IMR-90 (cell line): ENCODE results near the gene CMTR1. TPM values are rescaled to one million over a fixed set of nuclear protein-coding genes. Genes with fewer than 3 reads are reported as not detected.

Experiments used
- ATAC-seq: fragments of 200-7000 bp; cut with Tn5 transposase; 2 replicates; pipeline ENCODE4 v1.9.1; 2020; ENCODE audit warnings: low read depth, mild to moderate bottlenecking, moderate library complexity
- BruUV-seq: library from RNA; stranded (reverse); fragments of 400-500 nt; replicated peaks from 2 replicates; lab custom pipeline; 2021; lab: Mats Ljungman, UMichigan
- CTCF ChIA-PET: fragments of 300-600 bp; formaldehyde crosslinking; extraction: SDS; loops from one replicate; lab custom pipeline; 2021; ENCODE audit warnings: antibody characterized with exemption; lab: Yijun Ruan, JAX
- POLR2A ChIA-PET: fragments of 300-600 bp; sonication (Branson Sonifier 250); formaldehyde crosslinking; loops from one replicate; lab custom pipeline; 2022; ENCODE audit warnings: antibody characterized with exemption; ENCODE audit not compliant: unreplicated experiment; lab: Charles Lee
- DNase-seq: peaks from one replicate; pipeline ENCODE4 v3.0.0; 2013
- H2AFZ ChIP-seq: replicated peaks from 2 replicates; pipeline ENCODE3; 2013; ENCODE audit warnings: low read length, mild to moderate bottlenecking; ENCODE audit not compliant: poor library complexity
- H2AK5ac ChIP-seq: 2 replicates; pipeline ENCODE4 v1.6.1; 2013; ENCODE audit warnings: low read depth, low read length, inconsistent platforms
- H2AK9ac ChIP-seq: replicated peaks from 2 replicates; pipeline ENCODE3; 2013; ENCODE audit warnings: mild to moderate bottlenecking, low read depth, low read length, moderate library complexity; ENCODE audit not compliant: poor library complexity
- H2BK120ac ChIP-seq: 2 replicates; pipeline ENCODE4 v1.6.1; 2013; ENCODE audit warnings: low read depth, low read length, inconsistent platforms
- H2BK15ac ChIP-seq: 3 replicates; pipeline ENCODE4 v1.6.1; 2013; ENCODE audit warnings: low read depth, low read length, inconsistent platforms
- H2BK20ac ChIP-seq: 2 replicates; pipeline ENCODE4 v1.6.1; 2013; ENCODE audit warnings: low read depth, mild to moderate bottlenecking, inconsistent platforms, low read length, moderate library complexity
- H2BK5ac ChIP-seq: 2 replicates; pipeline ENCODE4 v1.6.1; 2013; ENCODE audit warnings: mild to moderate bottlenecking, low read depth, low read length, inconsistent platforms; ENCODE audit not compliant: poor library complexity, severe bottlenecking
- H3K14ac ChIP-seq: replicated peaks from 2 replicates; pipeline ENCODE4 v1.6.1; 2013; ENCODE audit warnings: low read depth, low read length, inconsistent platforms
- H3K18ac ChIP-seq: 2 replicates; pipeline ENCODE4 v1.6.1; 2013; ENCODE audit warnings: low read depth, low read length, control low read depth
- H3K23ac ChIP-seq: 2 replicates; pipeline ENCODE4 v1.6.1; 2013; ENCODE audit warnings: low read depth, low read length, inconsistent platforms
- H3K27ac ChIP-seq: 2 replicates; pipeline ENCODE4 v1.5.1; 2013; ENCODE audit warnings: mild to moderate bottlenecking, control low read depth, low read length; ENCODE audit not compliant: insufficient read depth
- H3K27me3 ChIP-seq: 2 replicates; pipeline ENCODE4 v1.6.1; 2013; ENCODE audit warnings: low read length; ENCODE audit not compliant: control insufficient read depth, insufficient read depth
- H3K36me3 ChIP-seq: 2 replicates; pipeline ENCODE4 v1.6.1; 2013; ENCODE audit warnings: low read length, mixed read lengths; ENCODE audit not compliant: control insufficient read depth, insufficient read depth
- H3K4ac ChIP-seq: 2 replicates; pipeline ENCODE4 v1.6.1; 2013; ENCODE audit warnings: low read depth, low read length, inconsistent platforms
- H3K4me1 ChIP-seq: 2 replicates; pipeline ENCODE4 v1.6.1; 2013; ENCODE audit warnings: low read length, mixed read lengths; ENCODE audit not compliant: control insufficient read depth, insufficient read depth
- H3K4me2 ChIP-seq: 2 replicates; pipeline ENCODE4 v1.6.1; 2013; ENCODE audit warnings: low read depth, mild to moderate bottlenecking, control low read depth, low read length, moderate library complexity
- H3K4me3 ChIP-seq: 2 replicates; pipeline ENCODE4 v1.5.1; 2013; ENCODE audit warnings: low read depth, mild to moderate bottlenecking, control low read depth, low read length, moderate library complexity; ENCODE audit not compliant: insufficient read depth
- H3K56ac ChIP-seq: 2 replicates; pipeline ENCODE4 v1.6.1; 2013; ENCODE audit warnings: low read length, inconsistent platforms; ENCODE audit not compliant: insufficient read depth; ENCODE audit errors: extremely low read depth
- H3K79me1 ChIP-seq, 2 experiments: 2 replicates each; pipeline ENCODE4 v1.6.1; 2013; ENCODE audit warnings: low read length in 2 of 2, inconsistent platforms in 1 of 2, low read depth in 1 of 2
- H3K9ac ChIP-seq: 2 replicates; pipeline ENCODE4 v1.6.1; 2013; ENCODE audit warnings: low read depth, low read length, control low read depth
- H3K9me1 ChIP-seq: 2 replicates; pipeline ENCODE4 v1.6.1; 2013; ENCODE audit warnings: low read length, inconsistent platforms; ENCODE audit not compliant: insufficient read depth
- H3K9me3 ChIP-seq: 2 replicates; pipeline ENCODE4 v1.6.1; 2013; ENCODE audit warnings: low read length; ENCODE audit not compliant: control insufficient read depth, insufficient read depth
- H4K20me1 ChIP-seq: 2 replicates; pipeline ENCODE4 v1.6.1; 2013; ENCODE audit warnings: low read length, inconsistent platforms; ENCODE audit not compliant: insufficient read depth
- H4K5ac ChIP-seq: 2 replicates; pipeline ENCODE4 v1.6.1; 2013; ENCODE audit warnings: mild to moderate bottlenecking, low read depth, low read length, control low read depth
- H4K8ac ChIP-seq, 2 experiments: 2 replicates each; pipeline ENCODE4 v1.6.1; 2013; ENCODE audit warnings: low read depth in 2 of 2, low read length in 2 of 2, control low read depth in 1 of 2, inconsistent platforms in 1 of 2
- H4K91ac ChIP-seq: 2 replicates; pipeline ENCODE4 v1.6.1; 2013; ENCODE audit warnings: low read depth, low read length, inconsistent platforms; ENCODE audit not compliant: insufficient read depth
- BHLHE40 ChIP-seq: fragments of 150-350 bp; IDR thresholded peaks from 2 replicates; pipeline ENCODE4 v1.6.1; 2016; ENCODE audit warnings: mild to moderate bottlenecking, low read depth, low read length
- CEBPB ChIP-seq: IDR thresholded peaks from 2 replicates; pipeline ENCODE4 v1.6.1; 2012; ENCODE audit warnings: low read depth, low read length, improper control_type of control experiment
- CHD1 ChIP-seq: IDR thresholded peaks from 2 replicates; pipeline ENCODE4 v1.6.1; 2012; ENCODE audit warnings: low read depth, low read length, improper control_type of control experiment
- ELK1 ChIP-seq: fragments of 150-350 bp; IDR thresholded peaks from 2 replicates; pipeline ENCODE4 v1.6.1; 2016; ENCODE audit warnings: low read depth, mild to moderate bottlenecking, low read length, moderate library complexity, borderline replicate concordance
- FOS ChIP-seq: fragments of 150-350 bp; IDR thresholded peaks from 2 replicates; pipeline ENCODE4 v1.6.1; 2016; ENCODE audit warnings: low read depth, low read length
- MAFK ChIP-seq: IDR thresholded peaks from 2 replicates; pipeline ENCODE4 v1.6.1; 2012; ENCODE audit warnings: low read depth, low read length, improper control_type of control experiment
- MAZ ChIP-seq: IDR thresholded peaks from 2 replicates; pipeline ENCODE4 v1.6.1; 2012; ENCODE audit warnings: low read depth, mild to moderate bottlenecking, low read length, improper control_type of control experiment, moderate library complexity, borderline replicate concordance
- MXI1 ChIP-seq: IDR thresholded peaks from 2 replicates; pipeline ENCODE4 v1.6.1; 2012; ENCODE audit warnings: low read depth, mild to moderate bottlenecking, low read length, moderate library complexity, borderline replicate concordance
- NFE2L2 ChIP-seq: fragments of 150-350 bp; IDR thresholded peaks from 2 replicates; pipeline ENCODE4 v1.6.1; 2016; ENCODE audit warnings: low read depth, mild to moderate bottlenecking, low read length
- POLR2A ChIP-seq: IDR thresholded peaks from 2 replicates; pipeline ENCODE4 v1.6.1; 2012; ENCODE audit warnings: mild to moderate bottlenecking, low read depth, low read length
- RAD21 ChIP-seq: IDR thresholded peaks from 2 replicates; pipeline ENCODE4 v1.6.1; 2012; ENCODE audit warnings: low read length, improper control_type of control experiment
- RCOR1 ChIP-seq: IDR thresholded peaks from 2 replicates; pipeline ENCODE4 v1.6.1; 2012; ENCODE audit warnings: mild to moderate bottlenecking, low read length, improper control_type of control experiment; ENCODE audit not compliant: insufficient replicate concordance
- RFX5 ChIP-seq: IDR thresholded peaks from 2 replicates; pipeline ENCODE4 v1.8.0; 2012; ENCODE audit warnings: low read depth, mild to moderate bottlenecking, low read length, moderate library complexity
- SMC3 ChIP-seq: fragments of 150-350 bp; IDR thresholded peaks from 2 replicates; pipeline ENCODE4 v1.6.1; 2016; ENCODE audit warnings: low read depth, mild to moderate bottlenecking, antibody characterized with exemption, low read length, moderate library complexity
- USF2 ChIP-seq: fragments of 150-350 bp; IDR thresholded peaks from 2 replicates; pipeline ENCODE4 v1.6.1; 2017; ENCODE audit warnings: mild to moderate bottlenecking, antibody characterized with exemption, low read length, low read depth
- WGBS, 2 experiments: methylation state at CpG; one replicate each; pipeline versions ENCODE4 v1.1.5 to v1.1.7; 2013; ENCODE audit warnings: missing lambda C conversion rate in 2 of 2; ENCODE audit not compliant: insufficient read length in 1 of 2; ENCODE audit errors: extremely low coverage in 2 of 2; 5-methylcytosine and 5-hydroxymethylcytosine counted together
- dilution Hi-C: fragments of 300-500 bp; cut with HindIII; formaldehyde crosslinking; loops from one replicate; pipeline ENCODE4 v1.14.3; 2018; ENCODE audit warnings: low sequenced_read_pairs; ENCODE audit not compliant: unreplicated experiment
- in situ Hi-C: fragments of 300-500 bp; cut with MboI; formaldehyde crosslinking; loops from 3 replicates; pipeline ENCODE4 v1.14.3; 2019; ENCODE audit warnings: low sequenced_read_pairs, inconsistent platforms, mixed read lengths
- intact Hi-C: fragments of 100-400 bp; cut with micrococcal nuclease; formaldehyde crosslinking; loops from 2 replicates; pipeline ENCODE4 v1.10.0; 2022
- polyA plus RNA-seq, 3 experiments: library from polyadenylated mRNA; depleted of rRNA; stranded (reverse); fragments of >200 nt; gene quantifications; 2 replicates each; pipeline ENCODE4 v1.2.3, GENCODE V29; 2012; ENCODE audit warnings: low replicate concordance in 1 of 3
- total RNA-seq: library from RNA; depleted of rRNA; stranded (reverse); fragments of >200 nt; gene quantifications from 2 replicates; pipeline ENCODE4 v1.2.3, GENCODE V29; 2012
- TF ChIP-seq, protein P1 (sequence below): conservative IDR thresholded peaks from 2 replicates; pipeline ENCODE4 v1.5.1; 2012; ENCODE audit warnings: mild to moderate bottlenecking, low read depth, low read length, improper control_type of control experiment

Gene CMTR1
- total and polyA plus RNA-seq, 2 of the 4 experiments (the other 2 are of a cell fraction): 22.6 to 30.1 TPM

- Histone ChIP-seq H2BK20ac (no peak overlapping the region), H2AFZ (no peak overlapping the region), H3K4me1 (peaks cover 3% of the 10 kb centered on the region; the same call in 1 of the 2 replicates), H2AK9ac (peak overlapping the region; percentile 13), H3K4me3 (no peak overlapping the region), H3K9me1 (no peaks in the 10 kb centered on the region), H2BK15ac (no peak overlapping the region), H2BK5ac (no peak overlapping the region), H2BK120ac (no peak overlapping the region), H3K18ac (no peak overlapping the region), H3K9me3 (peaks cover 2% of the 10 kb centered on the region; the same call in 1 of the 2 replicates), H3K4me2 (no peak overlapping the region), H4K91ac (no peak overlapping the region), H3K9ac (no peak overlapping the region), H4K8ac (no peak overlapping the region), H3K36me3 (no peaks in the 10 kb centered on the region), H4K5ac (no peak overlapping the region), H3K79me1 (no peaks in the 10 kb centered on the region), H3K4ac (no peak overlapping the region), H3K27ac (no peak overlapping the region), H3K27me3 (peaks cover 58% of the 10 kb centered on the region), H3K56ac (no peak overlapping the region), H2AK5ac (no peak overlapping the region), H3K23ac (no peak overlapping the region), H4K20me1 (no peaks in the 10 kb centered on the region; the same call in 1 of the 2 replicates), H3K14ac (no peak overlapping the region)
- in situ Hi-C loops: no loop called here
- intact Hi-C loops: no loop called here
- POLR2A ChIA-PET: no interaction called here
- ATAC-seq: no peak
- DNase-seq: no peak
- CTCF ChIA-PET: interaction anchor here (0.6 kb wide), 1 partner anchor 985 kb away, joined by 3 read pairs; no protein-coding TSS in a partner anchor
- TF ChIP-seq CEBPB (no peak), MAZ (no peak), CHD1 (no peak), RFX5 (no peak), SMC3 (no peak), USF2 (no peak), NFE2L2 (no peak), BHLHE40 (no peak), MXI1 (no peak), RCOR1 (no peak), ELK1 (no peak), RAD21 (no peak), POLR2A (no peak), FOS (no peak), MAFK (no peak)
- TF ChIP-seq, protein P1, sequence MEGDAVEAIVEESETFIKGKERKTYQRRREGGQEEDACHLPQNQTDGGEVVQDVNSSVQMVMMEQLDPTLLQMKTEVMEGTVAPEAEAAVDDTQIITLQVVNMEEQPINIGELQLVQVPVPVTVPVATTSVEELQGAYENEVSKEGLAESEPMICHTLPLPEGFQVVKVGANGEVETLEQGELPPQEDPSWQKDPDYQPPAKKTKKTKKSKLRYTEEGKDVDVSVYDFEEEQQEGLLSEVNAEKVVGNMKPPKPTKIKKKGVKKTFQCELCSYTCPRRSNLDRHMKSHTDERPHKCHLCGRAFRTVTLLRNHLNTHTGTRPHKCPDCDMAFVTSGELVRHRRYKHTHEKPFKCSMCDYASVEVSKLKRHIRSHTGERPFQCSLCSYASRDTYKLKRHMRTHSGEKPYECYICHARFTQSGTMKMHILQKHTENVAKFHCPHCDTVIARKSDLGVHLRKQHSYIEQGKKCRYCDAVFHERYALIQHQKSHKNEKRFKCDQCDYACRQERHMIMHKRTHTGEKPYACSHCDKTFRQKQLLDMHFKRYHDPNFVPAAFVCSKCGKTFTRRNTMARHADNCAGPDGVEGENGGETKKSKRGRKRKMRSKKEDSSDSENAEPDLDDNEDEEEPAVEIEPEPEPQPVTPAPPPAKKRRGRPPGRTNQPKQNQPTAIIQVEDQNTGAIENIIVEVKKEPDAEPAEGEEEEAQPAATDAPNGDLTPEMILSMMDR: no peak
- no TSS peak for BruUV-seq
- WGBS, 2 experiments: 80% methylated on average over 6 of the region's 16 CpGs; no CpG with 5 or more reads in 1 of the 2 experiments
- dilution Hi-C loops: no loop called here
Measured at GRCh38 chr6:37516920-37517405, 83.9 kb downstream of the CMTR1 start.
